GM21423 (cell line): Measurements from ENCODE around the gene IFT122.
"Not testable (repeated sequence)": the region's sequence is repeated elsewhere in the genome, so short reads cannot be mapped to it uniquely, and the experiment has no call there.

Experiments used
- ATAC-seq: cut with Tn5 transposase; IDR thresholded peaks from one replicate; pipeline ENCODE4 v1.9.1; 2021; ENCODE audit warnings: mild to moderate bottlenecking, moderate library complexity; ENCODE audit not compliant: unreplicated experiment

IFT122 gene

GRCh38 chr3:129530821-129531220 lies 90.8 kb downstream of the IFT122 start:
- no peak for ATAC-seq

- ATAC-seq: no peak
Observed at GRCh38 chr3:129531699-129532098, 91.7 kb downstream of the IFT122 start.

GRCh38 chr3:129532261-129532660 lies 92.2 kb downstream of the IFT122 start:
- ATAC-seq: no peak

DNA sequence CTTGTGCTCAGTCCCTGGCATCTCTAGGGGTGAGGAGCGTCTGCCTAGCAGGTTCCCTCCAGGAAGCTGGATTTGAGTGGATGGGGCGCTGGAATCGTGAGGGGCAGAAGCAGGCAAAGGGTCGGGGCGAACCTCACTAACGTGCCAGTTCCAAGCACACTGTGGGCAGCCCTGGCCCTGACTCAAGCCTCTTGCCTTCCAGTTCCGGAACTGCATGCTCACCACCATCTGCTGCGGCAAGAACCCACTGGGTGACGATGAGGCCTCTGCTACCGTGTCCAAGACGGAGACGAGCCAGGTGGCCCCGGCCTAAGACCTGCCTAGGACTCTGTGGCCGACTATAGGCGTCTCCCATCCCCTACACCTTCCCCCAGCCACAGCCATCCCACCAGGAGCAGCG lies 93.4 kb downstream of the IFT122 start:
- ATAC-seq: no peak

DNA sequence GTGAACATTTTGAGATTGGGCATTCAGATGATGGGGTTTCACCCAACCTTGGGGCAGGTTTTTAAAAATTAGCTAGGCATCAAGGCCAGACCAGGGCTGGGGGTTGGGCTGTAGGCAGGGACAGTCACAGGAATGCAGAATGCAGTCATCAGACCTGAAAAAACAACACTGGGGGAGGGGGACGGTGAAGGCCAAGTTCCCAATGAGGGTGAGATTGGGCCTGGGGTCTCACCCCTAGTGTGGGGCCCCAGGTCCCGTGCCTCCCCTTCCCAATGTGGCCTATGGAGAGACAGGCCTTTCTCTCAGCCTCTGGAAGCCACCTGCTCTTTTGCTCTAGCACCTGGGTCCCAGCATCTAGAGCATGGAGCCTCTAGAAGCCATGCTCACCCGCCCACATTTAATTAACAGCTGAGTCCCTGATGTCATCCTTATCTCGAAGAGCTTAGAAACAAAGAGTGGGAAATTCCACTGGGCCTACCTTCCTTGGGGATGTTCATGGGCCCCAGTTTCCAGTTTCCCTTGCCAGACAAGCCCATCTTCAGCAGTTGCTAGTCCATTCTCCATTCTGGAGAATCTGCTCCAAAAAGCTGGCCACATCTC lies 94.5 kb downstream of the IFT122 start:
- no peak for ATAC-seq

- no peak for ATAC-seq
Observed at GRCh38 chr3:129535075-129535474, 95.1 kb downstream of the IFT122 start.

GRCh38 chr3:129536374-129536667 lies 96.3 kb downstream of the IFT122 start:
- no peak for ATAC-seq

GRCh38 chr3:129536804-129537203 lies 96.8 kb downstream of the IFT122 start:
- no peak for ATAC-seq

DNA sequence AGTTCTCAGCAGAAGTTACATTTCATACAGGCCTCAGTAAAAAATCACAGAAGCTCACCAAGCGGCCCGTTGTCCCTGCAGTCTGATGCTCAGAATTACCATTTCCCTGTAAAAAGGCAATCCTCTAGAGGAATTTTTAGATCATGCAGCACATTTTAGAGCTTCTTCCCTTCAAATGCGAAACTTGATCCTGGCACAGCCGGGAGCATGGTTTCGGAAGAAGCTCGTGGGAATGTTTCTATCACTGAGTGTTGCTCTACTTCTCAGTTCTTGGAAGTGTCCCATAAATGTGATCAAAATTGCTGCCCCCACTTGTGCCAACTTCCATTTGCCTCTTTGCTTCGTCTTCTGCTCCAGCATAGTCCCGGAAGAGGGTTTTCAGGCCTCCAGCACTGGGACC lies 99.2 kb downstream of the IFT122 start:
- no peak for ATAC-seq

GRCh38 chr3:129540776-129541516 lies 100.9 kb downstream of the IFT122 start:
- no peak for ATAC-seq

- no peak for ATAC-seq
Observed at GRCh38 chr3:129542747-129543146, 102.7 kb downstream of the IFT122 start.

DNA sequence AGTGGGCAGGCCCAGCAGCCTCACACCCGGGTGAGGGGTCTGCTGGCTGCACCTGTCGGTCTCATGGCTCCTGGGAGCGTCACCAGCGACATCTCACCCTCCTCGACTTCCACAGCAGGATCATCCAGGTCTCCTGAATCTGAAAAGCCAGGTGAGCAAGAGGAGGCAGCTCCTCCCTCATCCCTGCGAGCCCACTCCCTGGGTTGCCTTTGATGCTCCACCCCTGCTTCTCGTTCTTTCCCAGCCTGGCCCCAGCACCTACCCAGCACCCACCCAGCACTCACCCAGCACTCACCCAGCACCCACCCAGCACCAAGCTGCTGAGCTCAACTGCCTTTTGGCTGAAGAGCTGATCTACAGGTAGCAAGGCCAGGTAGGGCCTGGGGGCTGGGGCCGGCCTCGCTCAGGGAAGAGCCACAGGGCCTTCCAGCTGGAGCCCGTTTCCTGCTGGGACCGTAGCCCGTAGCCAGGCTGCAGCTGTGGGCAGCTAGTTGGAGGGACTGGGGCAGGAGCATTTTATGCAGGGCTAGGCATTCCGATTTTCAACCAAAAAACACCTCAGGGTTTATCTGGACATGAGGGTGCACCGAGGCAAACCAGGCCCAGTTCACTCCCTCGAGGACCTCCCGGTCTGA lies 103.2 kb downstream of the IFT122 start, which contains the start of gene H1-8:
H1-8 (plus strand) TSS at position 20 of the 635 bp plus-strand sequence; CDS start at position 64, 44 bp downstream.
- ATAC-seq: no peak

- ATAC-seq: no peak
Observed at GRCh38 chr3:129543999-129544398, 104.0 kb downstream of the IFT122 start.

GRCh38 chr3:129545951-129546350 lies 105.9 kb downstream of the IFT122 start:
- not testable (repeated sequence) for ATAC-seq

GRCh38 chr3:129547241-129547640 lies 107.2 kb downstream of the IFT122 start:
- ATAC-seq: no peak

- ATAC-seq: no peak
Observed at GRCh38 chr3:129548104-129548965, 108.3 kb downstream of the IFT122 start.

GRCh38 chr3:129549006-129549800 lies 109.2 kb downstream of the IFT122 start:
- ATAC-seq: no peak

DNA sequence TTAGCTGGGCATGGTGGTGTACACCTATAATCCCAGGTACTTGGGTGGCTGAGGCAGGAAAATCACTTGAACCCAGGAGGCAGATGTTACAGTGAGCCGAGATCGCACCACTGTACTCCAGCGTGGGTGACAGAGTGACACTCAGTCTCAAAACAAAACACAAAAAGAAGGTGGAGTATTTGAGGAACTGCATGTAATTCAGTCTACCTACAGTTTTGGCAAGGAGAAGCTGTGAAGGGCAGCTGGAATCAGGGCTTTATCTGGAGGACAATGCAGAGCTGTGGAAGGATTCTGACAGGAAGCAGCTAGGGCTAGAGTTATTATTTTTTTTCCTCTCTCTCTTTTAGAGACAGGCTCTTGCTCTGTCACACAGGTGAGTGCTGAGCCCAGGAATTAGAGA lies 109.8 kb downstream of the IFT122 start:
- no peak for ATAC-seq

GRCh38 chr3:129552287-129553050 lies 112.4 kb downstream of the IFT122 start:
- no peak for ATAC-seq

- ATAC-seq: no peak
Observed at GRCh38 chr3:129553171-129553570, 113.1 kb downstream of the IFT122 start.
